ENCODE results near the gene HOXD9.

HOXD9 gene

DNA sequence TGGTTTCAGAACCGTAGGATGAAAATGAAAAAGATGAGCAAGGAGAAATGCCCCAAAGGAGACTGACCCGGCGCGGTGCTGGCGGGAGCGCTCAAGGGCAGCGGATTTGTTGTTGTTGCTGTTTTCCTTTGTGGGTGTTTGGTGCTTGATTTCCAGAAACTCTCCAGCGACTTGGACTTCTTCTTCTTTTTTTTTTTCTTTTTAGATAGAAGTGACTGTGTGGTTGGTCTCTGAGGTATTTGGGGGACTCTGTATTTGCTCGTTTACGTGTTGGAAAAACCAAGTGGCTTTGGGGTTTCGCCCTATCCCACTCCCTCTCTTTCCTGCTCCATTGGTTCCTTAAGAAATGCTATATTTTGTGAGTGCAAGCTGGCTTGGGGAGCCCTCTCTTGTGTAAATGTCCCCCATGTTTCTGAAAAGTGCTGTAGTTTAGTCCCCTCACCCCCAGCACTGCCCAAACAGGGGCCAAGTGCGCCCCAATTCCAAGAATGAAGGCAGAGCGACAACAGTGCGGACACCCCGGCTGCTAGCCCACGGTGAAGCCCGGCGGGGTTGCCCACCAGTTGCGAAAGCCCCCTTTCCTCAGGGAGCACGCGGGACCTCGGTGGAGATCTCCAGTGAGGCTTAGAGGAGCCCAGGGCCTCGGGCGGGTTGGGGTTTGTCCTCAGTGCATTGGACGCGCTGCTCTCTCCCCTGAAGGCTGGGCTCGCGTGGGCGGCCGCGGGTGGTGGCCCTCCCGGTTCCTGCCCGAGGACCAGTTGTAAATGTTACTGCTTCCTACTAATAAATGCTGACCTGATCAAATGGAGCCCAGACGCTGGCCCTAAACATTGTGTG lies 1.8 kb downstream of the HOXD9 start:
- no peak overlapping the region for H3K4me3 ChIP-seq (ENCODE audit: insufficient read length, low read depth)
- no peak overlapping the region for H3K9ac ChIP-seq (ENCODE audit: insufficient read length, low read depth)
- H3K9me3 ChIP-seq (ENCODE audit: insufficient read depth, low read length) = no peaks in the 10 kb centered on the region
- DNase-seq (ENCODE audit: low read depth, low spot score) = no peak
- peaks cover 100% of the 10 kb centered on the region for H3K27me3 ChIP-seq (ENCODE audit: insufficient read depth, insufficient read length)
- peaks cover 8% of the 10 kb centered on the region for H3K4me1 ChIP-seq (ENCODE audit: insufficient read depth, insufficient read length)
- H3K36me3 ChIP-seq (ENCODE audit: insufficient read depth, insufficient read length, low read length) = no peaks in the 10 kb centered on the region
- TF ChIP-seq YY1 (IDR thresholded peaks at IDR 0.05; ENCODE audit: insufficient read depth, insufficient read length) (no peak), ZNF274 (IDR thresholded peaks at IDR 0.05; ENCODE audit: low read depth, low read length) (no peak), SUZ12 (IDR thresholded peaks at IDR 0.05; ENCODE audit: extremely low read depth, insufficient read depth, insufficient read length) (no peak)

- Histone ChIP-seq H3K9ac (ENCODE audit: insufficient read length, low read depth) (no peak overlapping the region), H3K4me1 (ENCODE audit: insufficient read depth, insufficient read length) (peaks cover 10% of the 10 kb centered on the region), H3K27me3 (ENCODE audit: insufficient read depth, insufficient read length) (peaks cover 99% of the 10 kb centered on the region), H3K4me3 (ENCODE audit: insufficient read length, low read depth) (no peak overlapping the region), H3K36me3 (ENCODE audit: insufficient read depth, insufficient read length, low read length) (no peaks in the 10 kb centered on the region), H3K9me3 (ENCODE audit: insufficient read depth, low read length) (no peaks in the 10 kb centered on the region)
- DNase-seq (ENCODE audit: low read depth, low spot score) = no peak
- TF ChIP-seq ZNF274 (IDR thresholded peaks at IDR 0.05; ENCODE audit: low read depth, low read length) (no peak), YY1 (IDR thresholded peaks at IDR 0.05; ENCODE audit: insufficient read depth, insufficient read length) (no peak), SUZ12 (IDR thresholded peaks at IDR 0.05; ENCODE audit: extremely low read depth, insufficient read depth, insufficient read length) (no peak)
Observed at GRCh38 chr2:176124947-176125771, 2.6 kb downstream of the HOXD9 start.

DNA sequence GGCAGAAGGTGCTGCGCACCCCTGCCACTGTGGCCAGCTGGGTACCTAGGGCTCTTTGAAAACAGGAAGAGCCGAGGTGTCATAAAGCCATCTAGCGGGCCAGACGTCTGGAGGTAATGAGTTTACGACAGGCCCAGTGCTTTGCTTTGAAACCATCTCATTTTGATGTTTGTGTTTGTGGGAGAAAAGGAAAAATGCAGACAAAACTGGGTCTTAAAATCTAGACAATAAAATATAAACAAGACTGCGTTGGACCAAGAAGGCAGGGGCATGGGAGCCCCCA lies 3.2 kb downstream of the HOXD9 start:
- H3K36me3 ChIP-seq (ENCODE audit: insufficient read depth, insufficient read length, low read length) = no peaks in the 10 kb centered on the region
- no peak overlapping the region for H3K4me3 ChIP-seq (ENCODE audit: insufficient read length, low read depth)
- DNase-seq (ENCODE audit: low read depth, low spot score) = no peak
- H3K27me3 ChIP-seq (ENCODE audit: insufficient read depth, insufficient read length) = peaks cover 99% of the 10 kb centered on the region
- H3K9me3 ChIP-seq (ENCODE audit: insufficient read depth, low read length) = no peaks in the 10 kb centered on the region
- H3K9ac ChIP-seq (ENCODE audit: insufficient read length, low read depth) = no peak overlapping the region
- H3K4me1 ChIP-seq (ENCODE audit: insufficient read depth, insufficient read length) = peaks cover 11% of the 10 kb centered on the region
- TF ChIP-seq YY1 (IDR thresholded peaks at IDR 0.05; ENCODE audit: insufficient read depth, insufficient read length) (no peak), ZNF274 (IDR thresholded peaks at IDR 0.05; ENCODE audit: low read depth, low read length) (no peak), SUZ12 (IDR thresholded peaks at IDR 0.05; ENCODE audit: extremely low read depth, insufficient read depth, insufficient read length) (no peak)

- TF ChIP-seq YY1 (IDR thresholded peaks at IDR 0.05; ENCODE audit: insufficient read depth, insufficient read length) (no peak), ZNF274 (IDR thresholded peaks at IDR 0.05; ENCODE audit: low read depth, low read length) (no peak), SUZ12 (IDR thresholded peaks at IDR 0.05; ENCODE audit: extremely low read depth, insufficient read depth, insufficient read length) (no peak)
- no peak overlapping the region for H3K9ac ChIP-seq (ENCODE audit: insufficient read length, low read depth)
- H3K36me3 ChIP-seq (ENCODE audit: insufficient read depth, insufficient read length, low read length) = no peaks in the 10 kb centered on the region
- H3K27me3 ChIP-seq (ENCODE audit: insufficient read depth, insufficient read length) = peaks cover 99% of the 10 kb centered on the region
- H3K4me3 ChIP-seq (ENCODE audit: insufficient read length, low read depth) = no peak overlapping the region
- H3K4me1 ChIP-seq (ENCODE audit: insufficient read depth, insufficient read length) = peaks cover 9% of the 10 kb centered on the region
- H3K9me3 ChIP-seq (ENCODE audit: insufficient read depth, low read length) = no peaks in the 10 kb centered on the region
- DNase-seq (ENCODE audit: low read depth, low spot score) = no peak
Observed at GRCh38 chr2:176126929-176127773, 4.6 kb downstream of the HOXD9 start.

DNA sequence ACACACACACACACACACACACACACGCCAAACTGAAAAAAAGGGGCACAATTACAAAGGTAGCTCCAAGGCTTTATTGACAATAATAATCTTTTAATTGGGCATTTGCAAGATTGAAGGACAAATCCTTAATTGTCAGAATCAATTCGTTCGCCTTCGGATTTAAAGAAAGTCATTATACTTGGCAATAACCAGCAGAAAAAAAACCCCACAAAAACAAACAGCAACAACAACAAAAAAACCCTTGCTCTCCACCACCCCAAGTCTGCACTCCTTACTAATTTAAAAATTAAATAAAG lies 5.2 kb downstream of the HOXD9 start:
- Histone ChIP-seq H3K4me3 (ENCODE audit: insufficient read length, low read depth) (no peak overlapping the region), H3K27me3 (ENCODE audit: insufficient read depth, insufficient read length) (peaks cover 99% of the 10 kb centered on the region), H3K4me1 (ENCODE audit: insufficient read depth, insufficient read length) (peaks cover 9% of the 10 kb centered on the region), H3K36me3 (ENCODE audit: insufficient read depth, insufficient read length, low read length) (no peaks in the 10 kb centered on the region), H3K9me3 (ENCODE audit: insufficient read depth, low read length) (no peaks in the 10 kb centered on the region), H3K9ac (ENCODE audit: insufficient read length, low read depth) (no peak overlapping the region)
- DNase-seq (ENCODE audit: low read depth, low spot score) = no peak
- TF ChIP-seq ZNF274 (IDR thresholded peaks at IDR 0.05; ENCODE audit: low read depth, low read length) (no peak), SUZ12 (IDR thresholded peaks at IDR 0.05; ENCODE audit: extremely low read depth, insufficient read depth, insufficient read length) (no peak), YY1 (IDR thresholded peaks at IDR 0.05; ENCODE audit: insufficient read depth, insufficient read length) (no peak)

- Histone ChIP-seq H3K9me3 (ENCODE audit: insufficient read depth, low read length) (no peaks in the 10 kb centered on the region), H3K27me3 (ENCODE audit: insufficient read depth, insufficient read length) (peaks cover 99% of the 10 kb centered on the region), H3K9ac (ENCODE audit: insufficient read length, low read depth) (no peak overlapping the region), H3K4me1 (ENCODE audit: insufficient read depth, insufficient read length) (peaks cover 9% of the 10 kb centered on the region), H3K36me3 (ENCODE audit: insufficient read depth, insufficient read length, low read length) (no peaks in the 10 kb centered on the region), H3K4me3 (ENCODE audit: insufficient read length, low read depth) (peak overlapping the region; percentile 32)
- no peak for TF ChIP-seq YY1 (IDR thresholded peaks at IDR 0.05; ENCODE audit: insufficient read depth, insufficient read length)
- TF ChIP-seq SUZ12 (IDR thresholded peaks at IDR 0.05; ENCODE audit: extremely low read depth, insufficient read depth, insufficient read length) = peak; percentile 57
- no peak for TF ChIP-seq ZNF274 (IDR thresholded peaks at IDR 0.05; ENCODE audit: low read depth, low read length)
- no peak for DNase-seq (ENCODE audit: low read depth, low spot score)
Observed at GRCh38 chr2:176128172-176128981, 5.9 kb downstream of the HOXD9 start.
